ENCODE results near the gene TMEM63B.
"Not testable (repeated sequence)": the region's sequence is repeated elsewhere in the genome, so short reads cannot be mapped to it uniquely, and the experiment has no call there.

GRCh38 chr6:44144536-44144935 lies 17.2 kb downstream of the TMEM63B start:
- TF ChIP-seq POLR2A, CTCF (IDR thresholded peaks at IDR 0.05): not testable (repeated sequence)
